Activated T-helper 17 cell treated with anti-CD3 and anti-CD28 coated beads, Interleukin-2, amount 50 U/mL, for 72 hours (primary cell): ENCODE results near the gene GJE1. TPM values are rescaled to one million over a fixed set of nuclear protein-coding genes. Genes with fewer than 3 reads are reported as not detected.
"Not testable (repeated sequence)": the region's sequence is repeated elsewhere in the genome, so short reads cannot be mapped to it uniquely, and the experiment has no call there.

Experiments used
- ATAC-seq: fragments of 150-1000 bp; cut with Tn5 transposase; replicated peaks from 2 replicates; pipeline ENCODE4 v1.10.0; 2021; ENCODE audit warnings: mild to moderate bottlenecking, moderate library complexity
- H3K27ac Mint-ChIP-seq: one replicate; pipeline ENCODE4 v1.8.0; 2022; ENCODE audit warnings: mixed read lengths
- H3K27me3 Mint-ChIP-seq: one replicate; pipeline ENCODE4 v1.8.0; 2022; ENCODE audit warnings: mixed read lengths
- H3K36me3 Mint-ChIP-seq: one replicate; pipeline ENCODE4 v1.8.0; 2022; ENCODE audit warnings: low read depth, mild to moderate bottlenecking, mixed read lengths
- H3K4me1 Mint-ChIP-seq: one replicate; pipeline ENCODE4 v1.8.0; 2022; ENCODE audit warnings: mixed read lengths
- H3K4me3 Mint-ChIP-seq: one replicate; pipeline ENCODE4 v1.8.0; 2022; ENCODE audit warnings: mild to moderate bottlenecking, mixed read lengths
- H3K9me3 Mint-ChIP-seq: one replicate; pipeline ENCODE4 v1.8.0; 2022; ENCODE audit warnings: mixed read lengths
- total RNA-seq, 2 donors: library from RNA; stranded (reverse); gene quantifications; one replicate each; pipeline ENCODE4 v1.2.3, GENCODE V29; 2022

Gene GJE1
- total RNA-seq, 2 donors from 2014 or later = not detected

- Mint-ChIP-seq H3K27me3 (no peaks in the 10 kb centered on the region), H3K9me3 (no peaks in the 10 kb centered on the region), H3K4me3 (peak overlapping the region; percentile 45), H3K4me1 (peaks cover 41% of the 10 kb centered on the region), H3K27ac (peak overlapping the region; percentile 92), H3K36me3 (peaks cover 42% of the 10 kb centered on the region)
- no peak for ATAC-seq
Measured at GRCh38 chr6:142152746-142153145, 20.0 kb downstream of the GJE1 start.

GRCh38 chr6:142153196-142153595 lies 20.5 kb downstream of the GJE1 start:
- Mint-ChIP-seq H3K27me3 (no peaks in the 10 kb centered on the region), H3K4me1 (peaks cover 39% of the 10 kb centered on the region), H3K36me3 (peaks cover 40% of the 10 kb centered on the region), H3K4me3 (peak overlapping the region; percentile 45), H3K27ac (peak overlapping the region; percentile 92), H3K9me3 (no peaks in the 10 kb centered on the region)
- peak; percentile 48 for ATAC-seq

GRCh38 chr6:142154336-142154735 lies 21.6 kb downstream of the GJE1 start:
- no peaks in the 10 kb centered on the region for H3K9me3 Mint-ChIP-seq
- no peak overlapping the region for H3K27ac Mint-ChIP-seq
- H3K36me3 Mint-ChIP-seq = peaks cover 36% of the 10 kb centered on the region
- H3K4me1 Mint-ChIP-seq = peaks cover 37% of the 10 kb centered on the region
- no peak overlapping the region for H3K4me3 Mint-ChIP-seq
- ATAC-seq = no peak
- no peaks in the 10 kb centered on the region for H3K27me3 Mint-ChIP-seq

DNA sequence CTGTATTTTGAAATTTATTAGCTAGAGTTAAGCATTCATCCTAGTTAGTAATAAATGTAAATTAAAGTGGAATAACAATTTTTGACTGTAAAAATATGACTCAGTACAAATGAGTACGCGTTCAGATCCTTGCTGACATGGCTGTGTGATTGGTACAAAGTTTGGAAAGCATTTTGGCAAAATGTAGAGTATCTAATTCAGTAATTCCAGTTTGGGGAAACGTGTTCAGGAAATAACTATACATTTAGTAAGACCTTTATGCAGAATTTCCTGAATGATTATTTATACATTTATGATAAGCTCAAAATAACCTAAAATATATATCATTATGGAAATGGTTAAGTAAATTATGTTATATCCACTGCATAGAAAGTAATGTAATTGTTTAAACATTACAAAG lies 22.4 kb downstream of the GJE1 start:
- no peak overlapping the region for H3K4me3 Mint-ChIP-seq
- H3K9me3 Mint-ChIP-seq = no peaks in the 10 kb centered on the region
- H3K4me1 Mint-ChIP-seq = peaks cover 38% of the 10 kb centered on the region
- peaks cover 33% of the 10 kb centered on the region for H3K36me3 Mint-ChIP-seq
- no peak overlapping the region for H3K27ac Mint-ChIP-seq
- no peak for ATAC-seq
- H3K27me3 Mint-ChIP-seq = no peaks in the 10 kb centered on the region

DNA sequence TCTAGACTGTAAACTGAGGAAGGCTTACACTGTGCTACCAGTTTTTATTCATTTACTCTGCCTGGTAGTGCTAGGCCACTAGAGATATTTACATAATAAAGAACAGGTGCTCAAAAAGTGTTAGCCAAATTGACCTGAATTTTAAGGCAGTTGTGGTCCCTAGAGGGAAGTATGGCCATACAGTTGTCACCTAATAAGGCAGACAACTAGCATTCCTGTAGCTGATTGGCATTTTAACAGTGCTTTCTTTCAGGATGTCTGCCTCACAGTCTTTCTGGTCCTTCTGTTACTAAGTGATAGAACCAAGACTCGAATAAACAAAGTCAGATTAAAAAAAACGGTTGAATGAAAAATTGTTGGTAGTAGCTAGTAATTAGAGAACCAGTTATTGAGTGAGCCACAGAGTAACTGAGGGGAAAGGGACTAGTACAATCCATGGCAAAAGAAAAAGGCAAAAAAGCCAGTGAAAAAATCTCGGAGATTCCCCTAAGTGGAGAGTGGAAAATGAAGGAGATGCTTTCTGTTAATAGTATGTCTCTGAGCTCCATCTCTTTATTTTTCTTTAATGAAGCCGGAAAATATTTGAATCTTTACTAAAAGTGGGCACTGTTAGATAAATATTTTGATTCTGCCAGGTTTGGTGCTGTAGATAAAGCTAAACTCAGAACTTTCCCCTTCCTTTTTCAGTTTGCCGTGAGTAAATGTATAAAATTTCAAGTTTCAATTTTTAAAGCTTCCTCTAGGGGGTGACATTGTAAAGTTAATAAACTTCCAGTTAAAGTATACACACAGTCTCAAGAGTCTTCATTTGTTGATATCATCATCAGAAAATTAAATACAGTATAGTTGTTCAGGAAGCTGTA lies 23.4 kb downstream of the GJE1 start:
- peaks cover 34% of the 10 kb centered on the region for H3K4me1 Mint-ChIP-seq
- no peaks in the 10 kb centered on the region for H3K9me3 Mint-ChIP-seq
- H3K36me3 Mint-ChIP-seq = peaks cover 23% of the 10 kb centered on the region
- H3K4me3 Mint-ChIP-seq = peak overlapping the region; percentile 19
- H3K27ac Mint-ChIP-seq = peak overlapping the region; percentile 18
- H3K27me3 Mint-ChIP-seq = no peaks in the 10 kb centered on the region
- ATAC-seq = no peak

- H3K9me3 Mint-ChIP-seq, ATAC-seq, H3K27me3 Mint-ChIP-seq: not testable (repeated sequence)
- Mint-ChIP-seq H3K4me1 (peaks cover 33% of the 10 kb centered on the region), H3K36me3 (peaks cover 19% of the 10 kb centered on the region), H3K4me3 (peak overlapping the region; percentile 19), H3K27ac (peak overlapping the region; percentile 18)
Measured at GRCh38 chr6:142156758-142157068, 24.0 kb downstream of the GJE1 start.

GRCh38 chr6:142162780-142163179 lies 30.1 kb downstream of the GJE1 start:
- no peak for ATAC-seq
- H3K27me3 Mint-ChIP-seq = no peaks in the 10 kb centered on the region
- peaks cover 25% of the 10 kb centered on the region for H3K4me1 Mint-ChIP-seq
- no peaks in the 10 kb centered on the region for H3K9me3 Mint-ChIP-seq
- peaks cover 40% of the 10 kb centered on the region for H3K36me3 Mint-ChIP-seq
- H3K4me3 Mint-ChIP-seq = no peak overlapping the region
- H3K27ac Mint-ChIP-seq = no peak overlapping the region

DNA sequence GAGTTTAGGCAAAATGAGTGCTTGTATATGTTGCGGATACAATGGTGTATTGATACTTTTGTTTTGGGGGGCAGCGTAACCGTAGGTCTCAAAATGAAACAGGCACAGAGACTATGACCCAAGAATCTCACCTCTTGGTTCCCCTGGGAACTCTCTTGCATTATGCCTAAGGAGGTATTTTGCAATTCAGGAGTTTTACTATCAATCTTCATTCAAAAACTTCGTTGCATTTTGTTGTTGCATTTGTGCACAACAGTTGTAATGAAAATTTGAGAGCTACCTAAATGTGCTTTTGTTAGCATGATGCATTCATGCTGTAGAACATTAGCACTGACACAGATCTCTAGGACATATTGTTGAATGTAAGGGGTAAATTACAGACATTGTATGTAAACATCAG lies 32.5 kb downstream of the GJE1 start:
- Mint-ChIP-seq H3K4me1 (peaks cover 15% of the 10 kb centered on the region), H3K27me3 (no peaks in the 10 kb centered on the region), H3K9me3 (no peaks in the 10 kb centered on the region), H3K4me3 (no peak overlapping the region), H3K36me3 (peaks cover 52% of the 10 kb centered on the region), H3K27ac (no peak overlapping the region)
- ATAC-seq = no peak

GRCh38 chr6:142167071-142167470 lies 34.3 kb downstream of the GJE1 start:
- Mint-ChIP-seq H3K4me3 (no peak overlapping the region), H3K27ac (no peak overlapping the region), H3K4me1 (peaks cover 8% of the 10 kb centered on the region), H3K9me3 (no peaks in the 10 kb centered on the region), H3K27me3 (no peaks in the 10 kb centered on the region), H3K36me3 (peaks cover 71% of the 10 kb centered on the region)
- no peak for ATAC-seq

- Mint-ChIP-seq H3K9me3 (no peaks in the 10 kb centered on the region), H3K36me3 (peaks cover 75% of the 10 kb centered on the region), H3K27ac (no peak overlapping the region), H3K27me3 (no peaks in the 10 kb centered on the region), H3K4me1 (peaks cover 4% of the 10 kb centered on the region), H3K4me3 (no peak overlapping the region)
- no peak for ATAC-seq
Measured at GRCh38 chr6:142167486-142167885, 34.8 kb downstream of the GJE1 start.

- Mint-ChIP-seq H3K4me1 (peaks cover 7% of the 10 kb centered on the region), H3K27ac (no peak overlapping the region), H3K9me3 (no peaks in the 10 kb centered on the region), H3K27me3 (no peaks in the 10 kb centered on the region), H3K4me3 (no peak overlapping the region), H3K36me3 (peaks cover 98% of the 10 kb centered on the region)
- ATAC-seq = no peak
Measured at GRCh38 chr6:142171351-142171750, 38.6 kb downstream of the GJE1 start.

DNA sequence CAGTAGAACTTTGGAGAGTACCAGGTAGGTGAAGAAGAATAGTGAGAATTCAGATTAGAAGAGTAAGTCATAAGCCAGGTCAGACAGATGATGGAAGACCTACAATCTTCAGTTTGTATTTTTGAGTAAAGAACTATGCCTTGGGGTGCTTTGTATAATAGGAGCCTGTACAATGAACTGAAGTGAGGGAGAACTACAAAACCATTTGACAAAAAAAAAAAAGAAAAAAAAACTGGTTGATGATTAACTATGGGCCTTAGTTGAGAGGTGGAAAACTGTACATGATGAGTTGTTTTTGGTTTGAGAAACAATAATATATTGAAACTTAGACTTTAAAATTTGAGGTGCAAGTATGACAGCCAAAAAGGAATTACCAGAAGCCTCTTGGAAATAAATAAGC lies 40.0 kb downstream of the GJE1 start:
- H3K36me3 Mint-ChIP-seq = peaks cover 98% of the 10 kb centered on the region
- ATAC-seq = no peak
- H3K4me1 Mint-ChIP-seq = peaks cover 7% of the 10 kb centered on the region
- H3K27ac Mint-ChIP-seq = peak overlapping the region; percentile 20
- H3K4me3 Mint-ChIP-seq = no peak overlapping the region
- no peaks in the 10 kb centered on the region for H3K27me3 Mint-ChIP-seq
- peaks cover 3% of the 10 kb centered on the region for H3K9me3 Mint-ChIP-seq

GRCh38 chr6:142173980-142174379 lies 41.3 kb downstream of the GJE1 start:
- ATAC-seq = no peak
- Mint-ChIP-seq H3K36me3 (peaks cover 98% of the 10 kb centered on the region), H3K27ac (no peak overlapping the region), H3K9me3 (peaks cover 3% of the 10 kb centered on the region), H3K4me3 (no peak overlapping the region), H3K4me1 (peaks cover 7% of the 10 kb centered on the region), H3K27me3 (no peaks in the 10 kb centered on the region)

DNA sequence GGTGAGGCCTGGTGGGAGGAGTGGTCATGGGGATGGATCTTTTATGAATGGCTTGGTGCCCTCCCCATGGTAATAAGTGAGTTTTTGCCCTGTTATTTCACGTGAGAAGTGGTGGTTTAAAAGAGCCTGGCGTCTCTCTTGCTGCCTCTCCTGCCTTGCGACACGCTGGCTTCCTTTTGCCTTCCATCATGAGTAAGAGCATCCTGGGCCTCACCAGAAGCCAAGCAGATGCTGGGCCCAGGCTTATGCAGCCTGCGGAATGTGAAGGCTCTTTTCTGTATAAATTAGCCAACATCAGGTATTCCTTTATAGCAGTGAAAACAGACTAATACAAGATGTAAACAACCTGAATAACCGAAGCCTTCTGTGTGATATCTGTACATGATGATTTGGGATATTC lies 42.0 kb downstream of the GJE1 start:
- Mint-ChIP-seq H3K4me3 (no peak overlapping the region), H3K4me1 (peaks cover 7% of the 10 kb centered on the region), H3K27me3 (no peaks in the 10 kb centered on the region), H3K36me3 (peaks cover 98% of the 10 kb centered on the region), H3K9me3 (peaks cover 3% of the 10 kb centered on the region), H3K27ac (no peak overlapping the region)
- ATAC-seq = no peak

DNA sequence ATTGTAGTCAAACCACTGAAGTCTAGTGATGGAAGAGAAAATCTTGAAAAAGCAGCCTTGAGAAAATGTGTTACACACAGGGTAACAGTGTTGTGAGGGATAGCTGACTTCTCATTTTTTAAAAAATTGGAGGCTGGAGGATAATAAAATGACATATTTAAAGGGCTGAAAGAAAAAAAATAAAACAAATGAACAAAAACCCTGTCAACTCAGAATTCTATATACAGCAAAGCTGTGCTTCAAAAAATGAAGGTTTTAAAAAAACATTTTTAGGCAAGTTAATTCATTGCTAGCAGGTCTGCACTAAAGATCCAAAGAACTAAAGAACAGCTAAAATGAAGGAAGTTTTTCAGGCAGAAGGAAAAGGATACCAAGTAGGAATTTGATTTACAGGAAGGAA lies 45.4 kb downstream of the GJE1 start:
- Mint-ChIP-seq H3K9me3 (peaks cover 3% of the 10 kb centered on the region), H3K4me3 (no peak overlapping the region), H3K36me3 (peaks cover 91% of the 10 kb centered on the region), H3K4me1 (peaks cover 12% of the 10 kb centered on the region), H3K27me3 (no peaks in the 10 kb centered on the region), H3K27ac (no peak overlapping the region)
- ATAC-seq = no peak
